HEK293T (cell line): ENCODE data around the gene ARHGAP29.

Experiments used
- NFRKB ChIP-seq: fragments of 450-650 bp; IDR thresholded peaks from 2 replicates; pipeline ENCODE4 v1.6.1; 2016; ENCODE audit warnings: mild to moderate bottlenecking, moderate library complexity
- SP1 ChIP-seq: fragments of 450-650 bp; IDR thresholded peaks from 2 replicates; pipeline ENCODE4 v1.6.1; 2017

GRCh38 chr1:94247138-94248094 is 10.0 kb upstream of the ARHGAP29 start:
- TF ChIP-seq NFRKB (no peak), SP1 (no peak)
